ENCODE measurements around the gene BNIP5.

DNA sequence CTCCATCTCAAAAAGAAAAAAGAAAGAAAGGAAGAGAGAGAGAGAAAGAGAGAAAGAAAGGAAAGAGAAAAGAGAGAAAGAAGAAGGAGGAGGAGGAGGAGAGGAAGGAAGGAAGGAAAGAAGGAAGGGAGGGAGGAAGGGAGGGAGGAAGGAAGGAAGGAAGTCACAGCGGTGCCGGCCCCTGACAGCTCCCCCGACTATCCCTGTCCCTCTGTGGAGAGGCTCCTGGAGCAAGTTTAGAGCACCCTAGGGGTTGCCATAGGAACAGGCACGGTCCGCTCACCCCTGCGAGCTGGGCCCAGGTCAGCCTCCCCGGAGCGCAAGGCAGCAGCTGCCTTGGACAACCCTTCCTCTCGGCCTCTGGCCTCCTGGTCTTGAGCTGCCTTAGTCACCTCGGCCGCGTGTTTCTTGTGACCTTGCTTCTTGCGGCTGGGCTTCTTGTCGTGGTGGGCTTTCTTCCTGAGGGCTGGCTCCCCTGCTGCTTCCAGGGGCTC is 6.8 kb downstream of the BNIP5 start:
- TF ChIP-seq, protein P1, sequence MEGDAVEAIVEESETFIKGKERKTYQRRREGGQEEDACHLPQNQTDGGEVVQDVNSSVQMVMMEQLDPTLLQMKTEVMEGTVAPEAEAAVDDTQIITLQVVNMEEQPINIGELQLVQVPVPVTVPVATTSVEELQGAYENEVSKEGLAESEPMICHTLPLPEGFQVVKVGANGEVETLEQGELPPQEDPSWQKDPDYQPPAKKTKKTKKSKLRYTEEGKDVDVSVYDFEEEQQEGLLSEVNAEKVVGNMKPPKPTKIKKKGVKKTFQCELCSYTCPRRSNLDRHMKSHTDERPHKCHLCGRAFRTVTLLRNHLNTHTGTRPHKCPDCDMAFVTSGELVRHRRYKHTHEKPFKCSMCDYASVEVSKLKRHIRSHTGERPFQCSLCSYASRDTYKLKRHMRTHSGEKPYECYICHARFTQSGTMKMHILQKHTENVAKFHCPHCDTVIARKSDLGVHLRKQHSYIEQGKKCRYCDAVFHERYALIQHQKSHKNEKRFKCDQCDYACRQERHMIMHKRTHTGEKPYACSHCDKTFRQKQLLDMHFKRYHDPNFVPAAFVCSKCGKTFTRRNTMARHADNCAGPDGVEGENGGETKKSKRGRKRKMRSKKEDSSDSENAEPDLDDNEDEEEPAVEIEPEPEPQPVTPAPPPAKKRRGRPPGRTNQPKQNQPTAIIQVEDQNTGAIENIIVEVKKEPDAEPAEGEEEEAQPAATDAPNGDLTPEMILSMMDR (IDR thresholded peaks at IDR 0.05): no peak
- no peak for TF ChIP-seq POLR2A (IDR thresholded peaks at IDR 0.05)

Measured in right lobe of liver (tissue), 4 donors.